ENCODE measurements around the gene KIRREL3. TPM values are rescaled to one million over a fixed set of nuclear protein-coding genes. Genes with fewer than 3 reads are reported as not detected.

KIRREL3 gene
- total RNA-seq, 1 experiment from 2014 or later = 2.2 TPM

- no peaks in the 10 kb centered on the region for H4K20me1 ChIP-seq (ENCODE audit: insufficient read depth)
- H3F3A ChIP-seq (ENCODE audit: insufficient read depth, low read depth) = no peaks in the 10 kb centered on the region
- H3K27ac ChIP-seq = no peak overlapping the region
- H3K9me3 ChIP-seq (ENCODE audit: insufficient read depth, low read depth) = no peaks in the 10 kb centered on the region
- no peaks in the 10 kb centered on the region for H3K9me2 ChIP-seq (ENCODE audit: insufficient read depth)
- intact Hi-C loops (cut with micrococcal nuclease; ENCODE audit: unreplicated experiment) = no loop called here
- POLR2A ChIA-PET (ENCODE audit: unreplicated experiment) = interaction anchor here (0.5 kb wide), 1 partner anchor 345 kb away, joined by 3 read pairs; no protein-coding TSS in a partner anchor
- BruUV-seq (replicated peaks) = no TSS peak
- H3K4me1 ChIP-seq (replicated peaks; ENCODE audit: insufficient read depth) = no peaks in the 10 kb centered on the region
- TF ChIP-seq CTCF (conservative IDR thresholded peaks at IDR 0.05) = no peak
- no peak for TF ChIP-seq EZH2 (IDR thresholded peaks at IDR 0.05; ENCODE audit: low read depth)
- no peaks in the 10 kb centered on the region for H3K36me3 ChIP-seq (ENCODE audit: low read depth)
- CTCF ChIA-PET = no interaction called here
- H3K79me2 ChIP-seq (ENCODE audit: low read depth) = no peaks in the 10 kb centered on the region
- DNase-seq = no peak
- H3K27me3 ChIP-seq (ENCODE audit: insufficient read depth, low read depth) = peaks cover 76% of the 10 kb centered on the region
- no peak overlapping the region for H3K4me3 ChIP-seq
- no peak overlapping the region for H2AFZ ChIP-seq
- H3K4me2 ChIP-seq = no peak overlapping the region
These were observed 365.6 kb downstream of the KIRREL3 start for GRCh38 chr11:126634963-126635362.

- Histone ChIP-seq H3K27ac (no peak overlapping the region), H3K4me2 (no peak overlapping the region), H3K4me3 (no peak overlapping the region), H3K4me1 (replicated peaks; ENCODE audit: insufficient read depth) (no peaks in the 10 kb centered on the region), H3F3A (ENCODE audit: insufficient read depth, low read depth) (no peaks in the 10 kb centered on the region), H3K79me2 (ENCODE audit: low read depth) (no peaks in the 10 kb centered on the region), H2AFZ (no peak overlapping the region), H4K20me1 (ENCODE audit: insufficient read depth) (no peaks in the 10 kb centered on the region), H3K27me3 (ENCODE audit: insufficient read depth, low read depth) (peaks cover 69% of the 10 kb centered on the region), H3K9me2 (ENCODE audit: insufficient read depth) (no peaks in the 10 kb centered on the region), H3K36me3 (ENCODE audit: low read depth) (no peaks in the 10 kb centered on the region), H3K9me3 (ENCODE audit: insufficient read depth, low read depth) (no peaks in the 10 kb centered on the region)
- no peak for DNase-seq
- no peak for TF ChIP-seq EZH2 (IDR thresholded peaks at IDR 0.05; ENCODE audit: low read depth)
- no peak for TF ChIP-seq CTCF (conservative IDR thresholded peaks at IDR 0.05)
- POLR2A ChIA-PET (ENCODE audit: unreplicated experiment) = no interaction called here
- BruUV-seq (replicated peaks) = no TSS peak
- CTCF ChIA-PET = no interaction called here
- intact Hi-C loops (cut with micrococcal nuclease; ENCODE audit: unreplicated experiment) = no loop called here
These were observed 367.2 kb downstream of the KIRREL3 start for GRCh38 chr11:126633330-126633729.

- no peaks in the 10 kb centered on the region for H4K20me1 ChIP-seq (ENCODE audit: insufficient read depth)
- TF ChIP-seq CTCF (conservative IDR thresholded peaks at IDR 0.05) (no peak), EZH2 (IDR thresholded peaks at IDR 0.05; ENCODE audit: low read depth) (no peak)
- ChIA-PET CTCF (interaction anchor here (0.5 to 0.6 kb wide), 3 partner anchors 143 to 1213 kb away, joined by 3 to 5 read pairs (median 3); no protein-coding TSS in a partner anchor), POLR2A (ENCODE audit: unreplicated experiment) (no interaction called here)
- H3F3A ChIP-seq (ENCODE audit: insufficient read depth, low read depth) = no peaks in the 10 kb centered on the region
- no peak overlapping the region for H3K4me3 ChIP-seq
- peaks cover 62% of the 10 kb centered on the region for H3K27me3 ChIP-seq (ENCODE audit: insufficient read depth, low read depth)
- no TSS peak for BruUV-seq (replicated peaks)
- no peaks in the 10 kb centered on the region for H3K4me1 ChIP-seq (replicated peaks; ENCODE audit: insufficient read depth)
- intact Hi-C loops (cut with micrococcal nuclease; ENCODE audit: unreplicated experiment) = no loop called here
- no peaks in the 10 kb centered on the region for H3K79me2 ChIP-seq (ENCODE audit: low read depth)
- no peak overlapping the region for H3K27ac ChIP-seq
- no peak overlapping the region for H3K4me2 ChIP-seq
- no peak overlapping the region for H2AFZ ChIP-seq
- H3K36me3 ChIP-seq (ENCODE audit: low read depth) = no peaks in the 10 kb centered on the region
- H3K9me2 ChIP-seq (ENCODE audit: insufficient read depth) = no peaks in the 10 kb centered on the region
- no peaks in the 10 kb centered on the region for H3K9me3 ChIP-seq (ENCODE audit: insufficient read depth, low read depth)
- DNase-seq = no peak
These were observed 369.4 kb downstream of the KIRREL3 start for GRCh38 chr11:126630893-126631798.
